ENCODE results near the gene SOCS1. TPM values are rescaled to one million over a fixed set of nuclear protein-coding genes. Genes with fewer than 3 reads are reported as not detected.

Gene SOCS1
- total and polyA plus RNA-seq, 3 donors from 2014 or later, result 3.6 to 16.8 (median 10.7) TPM

DNA sequence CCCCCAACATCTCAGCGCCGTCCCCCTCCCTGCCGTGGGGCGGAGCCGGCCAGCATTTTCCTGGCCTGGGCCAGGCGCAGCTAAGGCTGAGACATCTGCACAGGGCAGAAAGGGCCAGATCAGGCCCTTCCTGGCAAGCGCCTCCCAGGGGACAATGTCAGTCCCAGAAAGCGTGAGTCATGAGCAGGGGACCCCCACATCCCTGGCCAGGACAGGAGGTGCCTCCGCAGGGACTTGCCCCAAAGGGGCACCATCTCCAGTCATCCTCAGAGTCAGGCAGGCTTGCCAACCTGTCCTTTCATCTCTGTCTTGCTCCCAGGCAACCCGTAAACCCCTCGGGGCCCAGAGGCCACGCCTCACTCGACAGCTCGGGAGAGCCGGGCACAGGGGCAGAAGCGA lies 43.2 kb downstream of the SOCS1 start:
- intact Hi-C loops (cut with DNase I; ENCODE audit: low total_unique reads), result no loop called here
- WGBS, 2 donors, result 89 to 97% methylated on average over 6 to 16 of the region's 16 CpGs
- no peaks in the 10 kb centered on the region for H3K27me3 ChIP-seq
- no peaks in the 10 kb centered on the region for H3K36me3 ChIP-seq (ENCODE audit: low read depth, missing control alignments)
- peaks cover 3% of the 10 kb centered on the region for H3K4me1 ChIP-seq
- no peak overlapping the region for H3K27ac ChIP-seq
- no peak for TF ChIP-seq POLR2A (IDR thresholded peaks at IDR 0.05)
- TF ChIP-seq CTCF (IDR thresholded peaks at IDR 0.05), result no peak
- H3K9me3 ChIP-seq, result no peaks in the 10 kb centered on the region
- DNase-seq, result no peak
- H3K4me3 ChIP-seq, result no peak overlapping the region

GRCh38 chr16:11211977-11212797 lies 43.8 kb downstream of the SOCS1 start:
- no peak overlapping the region for H3K4me3 ChIP-seq
- no peak overlapping the region for H3K27ac ChIP-seq
- H3K9me3 ChIP-seq, result no peaks in the 10 kb centered on the region
- no peaks in the 10 kb centered on the region for H3K36me3 ChIP-seq (ENCODE audit: low read depth, missing control alignments)
- intact Hi-C loops (cut with DNase I; ENCODE audit: low total_unique reads), result no loop called here
- no peak for DNase-seq
- H3K4me1 ChIP-seq, result peaks cover 3% of the 10 kb centered on the region
- no peaks in the 10 kb centered on the region for H3K27me3 ChIP-seq
- 68 to 72% methylated on average over 16 of the region's 16 CpGs for WGBS, 2 donors
- no peak for TF ChIP-seq CTCF (IDR thresholded peaks at IDR 0.05)
- no peak for TF ChIP-seq POLR2A (IDR thresholded peaks at IDR 0.05)

- Histone ChIP-seq H3K9me3 (no peaks in the 10 kb centered on the region), H3K27ac (no peak overlapping the region), H3K27me3 (no peaks in the 10 kb centered on the region), H3K4me1 (peaks cover 3% of the 10 kb centered on the region), H3K4me3 (no peak overlapping the region), H3K36me3 (ENCODE audit: low read depth, missing control alignments) (no peaks in the 10 kb centered on the region)
- intact Hi-C loops (cut with DNase I; ENCODE audit: low total_unique reads), result no loop called here
- DNase-seq, result no peak
- TF ChIP-seq POLR2A (IDR thresholded peaks at IDR 0.05) (no peak), CTCF (IDR thresholded peaks at IDR 0.05) (no peak)
- 74 to 76% methylated on average over 16 of the region's 16 CpGs for WGBS, 2 donors
Measured at GRCh38 chr16:11211061-11211976, 44.7 kb downstream of the SOCS1 start.

DNA sequence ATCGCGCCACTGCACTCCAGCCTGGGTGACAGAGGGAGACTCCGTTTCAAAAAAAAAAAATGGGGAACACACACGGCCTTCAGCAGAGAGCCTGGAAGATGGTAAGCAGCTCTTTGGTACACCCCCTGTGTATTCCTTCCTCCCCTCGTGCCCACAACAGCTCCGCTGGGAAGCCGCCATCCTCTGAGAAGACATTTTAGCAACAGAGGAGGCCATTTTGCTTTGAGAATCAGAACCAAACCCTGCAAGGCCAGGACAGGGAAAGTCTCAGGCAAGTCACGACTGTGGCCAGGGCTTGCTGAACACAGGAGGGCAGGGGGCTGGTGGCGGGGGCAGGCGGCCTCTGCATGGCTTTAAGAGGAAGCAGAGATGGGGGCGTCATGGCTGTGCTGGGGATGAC lies 45.7 kb downstream of the SOCS1 start:
- Histone ChIP-seq H3K4me1 (peaks cover 3% of the 10 kb centered on the region), H3K27ac (no peak overlapping the region), H3K27me3 (no peaks in the 10 kb centered on the region), H3K36me3 (ENCODE audit: low read depth, missing control alignments) (no peaks in the 10 kb centered on the region), H3K4me3 (no peak overlapping the region), H3K9me3 (no peaks in the 10 kb centered on the region)
- no peak for DNase-seq
- no peak for TF ChIP-seq POLR2A (IDR thresholded peaks at IDR 0.05)
- no peak for TF ChIP-seq CTCF (IDR thresholded peaks at IDR 0.05)
- intact Hi-C loops (cut with DNase I; ENCODE audit: low total_unique reads), result no loop called here
- 86 to 94% methylated on average over 11 of the region's 11 CpGs for WGBS, 2 donors
